ENCODE measurements around the gene NMBR.
"Not testable (repeated sequence)": the region's sequence is repeated elsewhere in the genome, so short reads cannot be mapped to it uniquely, and the experiment has no call there.

NMBR gene

DNA sequence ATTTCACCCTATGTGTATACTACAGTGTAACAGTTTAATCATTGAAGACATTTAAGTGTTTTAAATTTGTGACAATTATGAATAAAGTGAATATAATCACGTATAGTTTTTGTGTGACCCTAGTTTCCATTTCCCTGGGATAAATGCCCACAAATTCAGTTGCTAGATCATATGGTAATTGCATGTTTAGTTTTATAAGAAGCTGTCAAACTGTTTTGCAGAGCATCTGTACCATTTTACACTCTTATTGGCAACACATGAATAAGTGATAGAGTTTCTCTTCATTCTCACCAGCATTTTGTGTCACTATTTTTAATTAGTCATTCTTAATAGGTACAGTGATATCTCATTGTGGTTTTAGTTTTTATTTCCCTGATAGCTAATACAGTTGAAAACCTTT is 7.4 kb upstream of the NMBR start:
- no peak for DNase-seq (ENCODE audit: low read depth)

DNA sequence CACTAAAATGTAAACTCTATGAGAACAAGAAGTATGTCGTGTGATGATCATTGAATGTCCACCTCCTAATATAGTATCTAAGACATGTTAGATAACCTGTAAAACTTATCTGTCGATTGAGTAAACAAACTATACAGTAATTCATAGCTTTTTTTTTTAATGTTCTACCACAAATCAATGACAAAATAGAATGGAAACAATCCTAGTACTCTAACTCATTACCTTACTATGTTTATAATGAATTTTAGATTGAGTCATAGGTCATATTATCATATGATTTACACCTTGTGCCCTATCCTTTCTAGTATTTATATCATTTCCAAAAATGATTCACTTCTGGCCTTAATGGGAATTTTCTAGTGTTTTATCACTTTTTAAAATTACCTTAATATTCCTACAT is 6.3 kb upstream of the NMBR start:
- DNase-seq (ENCODE audit: low read depth) = no peak

DNA sequence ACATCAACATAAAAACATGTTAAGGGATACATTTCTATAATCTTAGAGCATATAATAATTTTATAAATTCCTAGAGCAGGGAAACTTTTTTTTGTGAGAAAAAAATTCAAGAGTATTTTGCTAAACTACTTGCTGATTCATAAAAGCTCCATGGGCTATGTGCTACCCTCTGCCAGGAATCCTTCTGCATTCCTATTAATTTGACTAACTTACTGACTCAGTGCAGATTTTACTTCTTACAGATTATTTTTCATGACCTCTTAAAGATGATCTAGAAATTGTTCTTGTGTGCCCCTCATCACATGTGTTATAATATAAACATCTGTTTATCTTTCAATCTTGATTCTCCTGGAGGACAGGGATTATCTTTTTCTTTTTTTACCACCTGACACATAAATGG is 5.8 kb upstream of the NMBR start:
- DNase-seq (ENCODE audit: low read depth) = peak; percentile 69

DNA sequence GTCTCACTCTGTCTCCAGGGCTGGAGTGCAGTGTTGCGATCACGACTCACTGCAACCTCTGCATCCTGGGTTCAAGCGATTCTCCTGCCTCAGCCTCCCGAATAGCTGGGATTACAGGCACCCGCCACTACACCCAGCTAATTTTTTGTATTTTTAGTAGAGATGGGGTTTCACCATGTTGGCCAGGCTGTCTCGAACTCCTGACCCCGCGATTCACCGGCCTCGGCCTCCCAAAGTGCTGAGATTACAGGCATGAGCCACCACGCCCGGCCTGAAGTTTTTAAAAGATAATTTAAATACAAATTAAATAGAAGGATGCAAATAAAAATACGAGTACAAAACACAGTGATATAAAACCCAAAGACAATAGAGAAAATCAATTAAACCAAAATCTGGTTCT is 5.4 kb downstream of the NMBR start:
- DNase-seq (ENCODE audit: low read depth) = not testable (repeated sequence)

DNA sequence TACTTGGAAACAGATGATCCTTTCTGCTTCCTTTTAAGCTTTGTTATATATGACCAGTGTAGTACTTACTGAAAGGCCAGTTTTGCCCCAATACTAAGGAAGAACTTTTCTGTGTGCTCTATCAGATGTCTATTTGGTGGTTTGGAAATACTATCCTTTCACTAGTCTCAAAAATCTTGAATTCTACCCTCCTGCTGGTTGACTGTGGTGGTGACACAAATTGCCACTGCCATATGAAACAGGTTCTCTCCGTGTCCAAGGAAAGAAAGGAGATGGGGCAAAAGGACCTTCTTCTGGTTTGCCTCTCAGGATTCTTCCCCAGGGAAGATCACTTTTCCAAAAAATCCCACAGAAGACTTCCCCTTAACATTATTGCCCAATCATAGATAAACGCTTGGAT is 8.0 kb downstream of the NMBR start:
- DNase-seq (ENCODE audit: low read depth) = no peak

DNA sequence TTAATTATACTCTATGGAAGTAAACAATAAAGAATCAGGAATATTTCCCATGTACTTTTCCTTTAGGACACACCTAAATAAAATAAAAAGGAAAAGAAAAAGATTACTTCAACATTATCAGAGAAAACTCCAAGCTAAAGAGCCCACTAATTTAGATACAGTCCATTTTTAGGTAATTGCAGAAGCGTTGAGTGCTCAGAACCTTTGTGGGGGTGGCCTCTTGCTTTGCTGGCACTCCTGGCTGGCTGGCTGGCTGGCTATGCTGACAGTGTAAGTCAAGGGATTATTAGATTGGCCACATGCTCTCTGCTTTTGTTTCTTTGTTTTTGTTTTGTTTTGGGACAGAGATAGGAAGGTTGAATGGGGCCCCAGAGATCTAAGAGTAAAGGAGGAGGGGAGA is 14.3 kb downstream of the NMBR start, which contains the start of gene GJE1:
Gene GJE1 (plus strand): TSS at position 301 of the 400 bp plus-strand sequence. CDS start 234 bp downstream, outside the sequence.
- DNase-seq (ENCODE audit: low read depth) = no peak

DNA sequence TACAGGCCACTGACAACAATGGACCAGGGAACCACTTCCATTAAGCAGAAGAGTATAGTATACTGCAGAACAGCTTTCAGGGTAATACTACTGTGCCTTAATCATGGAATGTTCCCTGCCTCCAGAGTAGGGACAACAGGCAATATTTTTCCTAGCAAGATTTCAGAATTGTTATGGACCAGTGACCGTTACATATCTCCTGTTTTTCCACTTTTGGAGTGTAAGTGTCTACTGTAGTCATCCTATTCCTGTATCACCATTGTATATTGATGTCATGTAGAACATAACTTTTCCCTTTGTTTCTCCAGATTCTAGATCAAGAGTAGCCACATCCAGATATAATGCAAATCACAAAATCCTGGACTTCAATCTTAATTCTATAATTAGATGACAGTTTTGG is 16.1 kb downstream of the NMBR start:
- DNase-seq (ENCODE audit: low read depth) = no peak

DNA sequence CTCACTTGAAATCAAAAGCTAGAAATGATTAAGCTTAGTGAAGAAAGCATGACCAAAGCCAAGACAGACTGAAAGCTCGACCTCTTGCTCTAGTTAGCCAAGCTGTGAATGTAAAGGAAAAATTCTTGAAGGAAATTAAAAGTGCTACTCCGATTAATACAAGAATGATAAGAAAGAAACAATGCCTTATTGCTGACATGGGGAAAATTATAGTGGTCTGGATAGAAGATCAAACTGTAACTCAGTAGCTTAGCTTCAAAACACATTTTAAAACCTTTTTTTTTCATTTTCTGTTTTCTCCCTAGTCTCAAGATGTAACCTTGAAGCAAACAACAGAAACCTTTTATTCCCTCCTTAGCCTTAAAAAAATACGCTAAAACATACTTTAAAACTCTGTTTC is 25.6 kb downstream of the NMBR start:
- no peak for DNase-seq (ENCODE audit: low read depth)

DNA sequence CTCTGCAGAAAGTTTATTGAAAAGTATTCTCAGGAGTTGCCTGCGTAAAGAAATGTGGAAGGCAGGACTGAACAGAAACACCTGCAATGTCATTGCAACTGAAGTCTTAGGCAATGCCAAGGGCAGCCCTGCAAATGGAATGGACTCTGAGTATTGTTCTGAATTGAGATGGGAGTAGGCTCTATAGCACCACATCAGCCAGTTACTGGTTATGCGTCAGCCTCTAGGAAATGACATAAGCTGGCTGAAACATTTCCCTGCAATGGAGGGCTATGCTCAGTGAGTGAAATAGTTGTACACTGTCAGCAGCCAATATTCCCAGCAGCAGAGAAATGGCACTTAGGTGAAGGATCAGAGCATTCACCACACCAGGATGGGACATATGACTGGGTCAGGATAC is 28.0 kb downstream of the NMBR start:
- no peak for DNase-seq (ENCODE audit: low read depth)

DNA sequence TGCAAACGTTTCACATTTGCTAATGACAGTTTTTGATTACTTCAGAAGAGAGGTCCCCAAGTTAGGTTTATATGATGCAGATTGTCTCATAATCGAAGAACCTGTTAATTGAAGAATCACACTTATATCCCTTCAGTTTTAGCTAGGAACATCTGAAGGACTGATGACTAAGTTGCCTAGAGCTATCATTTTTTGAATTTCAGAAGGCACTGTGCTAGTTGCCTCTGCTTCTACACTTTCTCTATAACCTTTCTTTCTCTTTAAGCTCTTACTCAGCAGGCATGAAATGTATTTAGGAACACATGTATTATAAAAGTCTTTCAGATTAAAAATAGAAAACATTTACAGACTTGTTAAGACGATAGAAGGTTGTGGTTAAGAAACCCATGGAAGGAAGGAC is 28.6 kb downstream of the NMBR start:
- no peak for DNase-seq (ENCODE audit: low read depth)

DNA sequence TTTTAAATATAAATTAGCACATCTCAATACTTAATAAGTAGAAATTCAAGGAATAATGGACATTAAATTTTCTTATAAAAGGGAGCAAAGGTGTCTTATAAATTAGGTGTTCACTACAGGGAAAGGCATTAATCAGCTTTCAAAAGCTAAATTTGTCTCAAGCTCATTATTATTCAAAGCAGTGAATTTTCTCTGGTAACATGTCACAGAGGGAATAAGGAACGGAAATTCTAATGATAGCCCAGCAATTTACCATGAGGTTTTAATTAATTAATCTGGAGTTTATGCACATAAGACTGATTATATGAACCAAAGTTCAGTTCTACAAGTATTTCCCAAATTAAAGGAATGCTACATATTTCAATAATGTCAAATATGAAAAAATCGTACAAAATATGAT is 29.6 kb downstream of the NMBR start:
- no peak for DNase-seq (ENCODE audit: low read depth)

DNA sequence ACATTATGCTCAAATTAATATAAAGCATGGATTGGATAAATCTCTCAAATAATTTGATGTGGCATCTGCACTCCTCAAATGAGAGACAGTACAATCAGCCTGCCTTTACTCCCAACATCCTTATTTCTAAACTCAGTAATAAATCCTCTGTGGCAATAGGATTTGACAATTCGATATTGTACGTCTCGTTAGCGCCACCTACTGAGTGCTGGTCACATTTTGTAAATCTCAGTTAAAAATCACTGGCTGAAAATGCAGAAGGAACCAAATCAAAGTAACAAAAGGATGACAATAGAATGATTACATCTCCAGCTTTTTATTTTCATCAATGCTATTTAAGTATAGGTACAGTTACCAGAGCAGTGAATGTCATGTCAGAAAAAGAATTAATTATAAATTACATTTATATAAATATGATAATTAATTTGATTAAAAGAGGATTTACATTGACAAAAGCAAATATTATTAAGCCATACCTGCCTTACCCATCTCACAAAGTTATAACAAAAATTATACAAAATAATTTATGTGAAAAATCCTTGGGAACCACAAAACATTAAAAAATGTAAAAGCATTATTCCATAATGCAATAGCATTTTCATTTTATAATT is 34.4 kb downstream of the NMBR start:
- DNase-seq (ENCODE audit: low read depth) = peak; percentile 72

DNA sequence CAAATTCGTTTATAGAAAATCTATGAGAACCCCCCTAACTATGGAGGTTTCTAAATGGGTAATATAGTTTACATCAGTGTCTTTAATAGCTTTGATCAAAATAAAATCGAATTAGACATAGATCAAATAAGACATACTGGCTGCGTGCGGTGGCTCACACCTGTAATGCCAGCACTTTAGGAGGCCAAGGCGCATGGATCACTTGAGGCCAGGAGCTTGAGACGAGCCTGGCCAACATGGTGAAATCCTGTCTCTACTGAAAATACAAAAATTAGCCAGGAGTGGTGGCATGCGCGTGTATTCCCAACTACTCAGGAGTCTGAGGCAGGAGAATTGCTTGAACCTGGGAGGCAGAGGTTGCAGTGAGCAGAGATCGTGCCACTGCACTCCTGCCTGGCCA is 36.1 kb downstream of the NMBR start:
- not testable (repeated sequence) for DNase-seq (ENCODE audit: low read depth)

DNA sequence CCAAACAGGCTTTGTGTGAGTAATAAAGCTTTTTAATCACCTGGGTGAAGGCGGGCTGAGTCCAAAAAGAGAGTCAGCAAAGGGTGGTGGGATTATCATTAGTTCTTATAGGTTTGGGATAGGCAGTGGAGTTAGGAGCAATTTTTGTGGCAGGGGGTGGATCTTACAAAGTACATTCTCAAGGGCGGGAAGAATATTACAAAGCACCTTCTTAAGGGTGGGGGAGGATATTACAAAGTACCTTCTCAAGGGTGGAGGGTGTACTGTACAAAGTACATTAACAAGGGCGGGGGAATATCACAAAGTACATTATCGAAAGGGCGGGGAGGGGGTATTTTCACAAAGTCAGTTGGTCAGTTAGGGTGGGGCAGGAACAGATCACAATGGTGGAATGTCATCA is 42.1 kb downstream of the NMBR start:
- not testable (repeated sequence) for DNase-seq (ENCODE audit: low read depth)

DNA sequence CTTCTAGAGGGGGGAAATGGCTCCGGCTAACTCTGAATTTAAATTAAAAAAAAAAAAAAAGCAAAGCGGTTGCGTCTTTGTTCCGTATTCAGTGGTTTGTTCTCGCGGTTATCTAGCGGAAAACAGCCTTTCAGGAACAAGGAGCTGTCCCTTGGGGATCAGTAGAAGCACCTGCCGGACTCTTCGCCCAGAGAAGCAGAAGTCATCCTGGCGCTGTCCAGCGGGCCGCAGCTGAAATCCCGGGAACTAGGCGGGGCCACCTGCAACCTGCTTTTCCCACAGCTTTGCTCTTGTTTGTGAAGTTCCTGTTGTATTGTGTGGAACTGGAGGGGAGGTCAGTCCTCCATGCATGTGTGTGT is 58.1 kb downstream of the NMBR start:
- peak; percentile 75 for DNase-seq (ENCODE audit: low read depth)

DNA sequence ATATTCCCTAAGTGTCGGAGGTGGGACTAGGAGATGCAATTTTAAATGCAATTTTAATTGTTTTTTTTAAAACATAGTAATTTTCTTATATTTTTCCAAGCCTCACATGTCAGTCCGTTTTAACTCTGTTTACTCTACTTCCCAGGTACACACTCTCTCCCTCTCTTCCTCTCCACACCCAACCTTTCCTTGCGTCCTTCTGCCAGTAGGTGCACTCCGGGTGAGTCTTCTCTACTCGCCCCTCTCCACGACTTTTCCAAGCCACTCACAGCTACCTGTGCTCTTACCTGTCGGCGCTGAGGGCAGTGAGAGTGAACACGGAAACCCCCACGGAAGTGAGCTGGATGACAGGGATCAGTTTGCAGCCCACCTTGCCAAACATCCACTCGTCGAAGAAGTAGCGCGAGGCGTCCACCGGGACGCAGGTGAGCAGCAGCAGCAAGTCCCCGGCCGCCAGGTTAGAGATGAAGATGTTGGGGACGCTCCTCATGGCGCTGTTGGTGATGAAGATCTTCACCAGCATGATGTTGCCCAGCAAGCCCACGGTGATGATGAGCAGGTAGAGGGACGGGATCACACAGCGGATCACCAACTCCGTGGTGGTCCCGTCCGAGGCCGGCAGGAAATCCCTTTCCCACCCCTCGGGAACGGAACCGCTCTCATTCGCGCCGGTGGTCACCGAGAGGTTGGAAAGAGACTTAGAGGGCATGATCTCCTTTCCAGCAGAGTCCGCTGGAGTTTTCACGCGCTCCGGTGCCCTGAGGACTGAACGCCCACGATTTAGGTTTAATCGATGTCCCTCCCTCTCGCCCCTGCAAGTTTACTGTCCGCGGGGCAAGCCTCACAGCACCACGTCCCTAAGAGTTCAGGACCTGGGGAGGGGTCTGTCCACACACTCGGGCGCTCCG is 58.7 kb downstream of the NMBR start:
- no peak for DNase-seq (ENCODE audit: low read depth)

DNA sequence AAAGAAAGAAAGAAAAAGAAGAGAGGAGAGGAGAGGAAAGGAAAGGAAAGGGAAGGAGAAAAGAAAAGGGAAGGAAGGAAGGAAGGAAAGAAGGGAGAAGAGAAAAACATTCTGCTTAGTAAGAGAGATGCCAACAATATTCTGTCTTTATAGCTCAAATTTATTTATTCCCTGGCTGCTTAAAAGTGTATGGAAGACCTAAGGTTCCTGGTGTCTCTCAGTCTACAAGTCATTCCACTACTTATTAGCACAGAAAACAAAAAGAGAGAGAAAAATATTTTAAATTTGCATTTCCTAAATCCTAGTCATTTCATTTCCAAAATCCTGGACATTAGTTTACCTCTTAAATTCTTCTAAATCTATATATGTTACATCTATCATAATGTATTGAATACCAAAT is 67.8 kb downstream of the NMBR start:
- DNase-seq (ENCODE audit: low read depth) = no peak

DNA sequence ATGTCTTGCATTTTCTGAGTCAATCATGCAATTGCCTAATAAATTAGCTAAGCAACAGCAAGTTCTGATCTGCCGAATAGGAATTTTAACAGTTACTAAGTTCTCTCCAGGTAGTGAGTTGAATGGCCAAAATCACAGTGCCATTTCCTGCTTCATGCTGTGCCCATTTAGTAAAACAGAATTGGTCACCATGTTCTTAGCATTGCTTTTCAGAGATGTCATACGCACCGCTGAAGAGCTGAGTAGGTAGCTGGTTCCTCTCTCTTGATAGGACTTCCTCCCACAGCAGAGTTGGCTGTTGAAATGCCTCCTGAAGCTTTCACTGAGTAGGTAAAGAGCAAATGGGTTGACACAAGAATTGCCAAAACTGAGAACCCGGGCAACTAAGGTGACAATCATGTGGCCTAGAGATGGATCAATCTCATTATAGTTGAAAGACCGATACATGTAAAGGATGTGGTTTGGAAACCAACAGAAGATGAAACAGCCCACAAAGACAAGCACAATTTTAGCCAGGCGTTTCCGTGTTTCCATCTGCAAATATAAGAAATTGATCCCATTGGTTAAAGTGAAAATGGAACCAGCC is 71.3 kb downstream of the NMBR start:
- DNase-seq (ENCODE audit: low read depth) = no peak

DNA sequence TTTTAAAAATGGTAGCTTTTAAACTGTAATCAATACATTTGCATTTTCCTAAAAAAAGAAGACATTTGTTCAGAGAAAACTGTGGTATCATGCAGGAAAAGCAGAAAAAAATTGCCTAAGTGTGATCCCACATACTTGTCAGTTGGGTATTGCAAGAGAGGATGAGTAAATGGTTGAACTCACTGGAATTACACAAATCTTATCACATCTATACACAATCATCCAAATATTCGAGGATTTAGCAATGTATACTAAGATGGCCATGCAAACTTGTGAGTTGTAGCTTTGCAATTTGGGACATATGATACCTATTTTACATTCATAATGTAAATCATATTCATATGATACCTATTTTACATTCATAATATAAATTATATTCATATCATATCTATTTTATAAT is 72.4 kb downstream of the NMBR start:
- peak; percentile 63 for DNase-seq (ENCODE audit: low read depth)

DNA sequence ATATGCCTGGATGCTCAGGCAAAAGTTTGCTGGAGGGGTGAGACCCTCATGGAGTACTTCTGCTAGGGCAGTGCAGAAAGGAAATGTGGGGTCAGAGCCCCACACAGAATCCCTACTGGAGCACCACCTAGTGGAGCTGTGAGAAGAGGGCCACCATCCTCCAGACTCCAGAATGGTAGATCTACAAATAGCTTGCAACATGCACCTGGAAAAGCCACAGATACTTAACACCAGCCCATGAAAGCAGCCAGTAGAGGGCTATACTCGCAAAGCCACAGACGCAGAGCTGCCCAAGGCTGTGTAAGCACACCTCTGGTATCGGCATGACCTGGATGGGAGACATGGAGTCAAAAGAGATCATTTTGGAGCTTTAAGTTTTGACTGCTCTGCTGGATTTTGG is 74.9 kb downstream of the NMBR start:
- DNase-seq (ENCODE audit: low read depth) = peak; percentile 11

DNA sequence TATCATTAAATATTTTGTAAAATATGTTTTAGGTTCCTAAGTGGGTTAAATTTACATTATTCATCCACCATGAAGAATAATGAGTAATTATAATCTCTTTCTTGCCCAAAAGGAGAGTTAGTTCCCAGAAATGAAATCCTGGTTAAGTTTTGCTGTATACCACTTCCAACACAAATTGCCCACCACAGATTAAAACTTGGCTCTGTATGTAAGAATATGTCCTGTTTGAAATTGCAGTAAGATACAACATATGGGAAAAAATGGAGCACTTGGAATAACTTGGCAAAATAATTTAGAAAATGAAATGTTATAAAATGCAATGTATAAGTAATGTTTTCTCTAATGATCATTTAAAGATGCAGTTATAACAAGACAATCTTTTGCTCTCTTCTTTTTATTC is 78.5 kb downstream of the NMBR start:
- no peak for DNase-seq (ENCODE audit: low read depth)

DNA sequence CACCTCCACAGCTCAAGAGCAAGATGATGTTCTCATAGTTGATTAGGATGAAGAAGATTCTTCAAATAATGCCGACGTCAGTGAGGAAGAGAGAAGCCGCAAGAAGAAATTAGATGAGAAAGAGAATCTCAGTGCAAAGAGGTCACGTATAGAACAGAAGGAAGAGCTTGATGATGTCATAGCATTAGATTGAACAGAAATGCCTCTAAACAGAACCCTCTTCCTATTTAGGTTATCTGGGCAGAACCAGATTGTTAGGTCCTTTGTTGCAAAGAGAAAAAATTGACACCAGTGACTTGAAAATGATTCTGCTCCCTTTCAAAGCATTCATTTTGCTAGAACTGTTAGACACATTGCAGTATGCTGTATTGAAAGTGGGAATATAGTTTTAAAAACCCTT is 84.1 kb downstream of the NMBR start:
- not testable (repeated sequence) for DNase-seq (ENCODE audit: low read depth)

DNA sequence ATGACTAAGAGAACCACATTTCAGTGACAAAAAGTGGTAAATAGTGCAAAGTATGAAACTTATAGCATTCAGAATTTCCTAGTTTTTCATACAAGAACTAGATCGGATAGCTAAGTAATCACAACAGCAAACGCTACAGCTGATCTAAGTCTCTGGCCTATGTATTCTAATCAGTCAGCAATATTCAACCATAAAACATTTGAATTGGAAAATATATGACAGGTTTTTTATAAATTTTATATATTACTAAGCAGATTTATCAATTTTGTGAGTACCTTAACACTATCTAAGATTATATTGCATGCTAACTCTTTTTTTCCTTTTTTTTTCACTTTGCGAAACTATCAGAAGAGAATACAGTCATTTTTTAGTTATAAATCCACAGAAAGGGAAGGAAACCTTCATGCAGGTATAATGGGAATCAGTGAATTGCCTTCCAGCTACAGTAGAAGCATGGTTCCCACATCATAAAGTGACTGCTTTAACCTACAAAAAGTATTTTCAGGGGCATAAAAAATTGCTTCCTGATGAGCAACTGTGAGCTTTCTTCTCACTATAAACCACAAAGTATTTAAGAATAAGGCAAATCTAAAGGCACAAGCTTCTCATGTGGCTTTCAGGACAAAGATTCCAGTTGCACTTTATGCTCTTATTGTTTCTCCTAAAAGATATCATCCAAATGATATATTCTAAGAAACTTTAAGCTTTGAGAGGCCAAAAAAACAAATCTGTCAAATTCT is 88.2 kb downstream of the NMBR start:
- DNase-seq (ENCODE audit: low read depth) = no peak
